ENCODE results near the gene EVC.

Gene EVC

GRCh38 chr4:5718411-5718810 lies 7.4 kb downstream of the EVC start:
- no peak for TF ChIP-seq USF1 (IDR thresholded peaks at IDR 0.05)
- no peak for TF ChIP-seq CEBPB (IDR thresholded peaks at IDR 0.05)
- no peak for TF ChIP-seq RAD21 (IDR thresholded peaks at IDR 0.05; ENCODE audit: low read depth)
- no peak for TF ChIP-seq EGR1 (IDR thresholded peaks at IDR 0.05)
- no peak for TF ChIP-seq MAX (IDR thresholded peaks at IDR 0.05)
- TF ChIP-seq NFIC (IDR thresholded peaks at IDR 0.05): no peak
- TF ChIP-seq REST (IDR thresholded peaks at IDR 0.05; ENCODE audit: low read depth): no peak
- TF ChIP-seq TEAD4 (IDR thresholded peaks at IDR 0.05): no peak
- no peak for TF ChIP-seq EP300 (IDR thresholded peaks at IDR 0.05; ENCODE audit: borderline replicate concordance)
- no peak for TF ChIP-seq ZBTB7A (IDR thresholded peaks at IDR 0.05; ENCODE audit: low read depth)

GRCh38 chr4:5719350-5720055 lies 8.5 kb downstream of the EVC start:
- TF ChIP-seq CREB1 (IDR thresholded peaks at IDR 0.05; ENCODE audit: low read depth): no peak
- TF ChIP-seq RAD21 (IDR thresholded peaks at IDR 0.05; ENCODE audit: low read depth): no peak
- TF ChIP-seq CEBPB (IDR thresholded peaks at IDR 0.05): no peak
- no peak for TF ChIP-seq USF1 (IDR thresholded peaks at IDR 0.05)
- no peak for TF ChIP-seq EP300 (IDR thresholded peaks at IDR 0.05; ENCODE audit: borderline replicate concordance)
- TF ChIP-seq NFIC (IDR thresholded peaks at IDR 0.05): no peak
- no peak for TF ChIP-seq REST (IDR thresholded peaks at IDR 0.05; ENCODE audit: low read depth)
- TF ChIP-seq EGR1 (IDR thresholded peaks at IDR 0.05): no peak
- no peak for TF ChIP-seq FOXM1 (IDR thresholded peaks at IDR 0.05; ENCODE audit: borderline replicate concordance, low read depth)
- no peak for TF ChIP-seq TCF12 (IDR thresholded peaks at IDR 0.05; ENCODE audit: low read depth)
- no peak for TF ChIP-seq MAX (IDR thresholded peaks at IDR 0.05)
- TF ChIP-seq TEAD4 (IDR thresholded peaks at IDR 0.05): no peak
- TF ChIP-seq YY1 (IDR thresholded peaks at IDR 0.05; ENCODE audit: low read depth): no peak
- no peak for TF ChIP-seq TAF1 (IDR thresholded peaks at IDR 0.05; ENCODE audit: low read depth)
- TF ChIP-seq ZBTB7A (IDR thresholded peaks at IDR 0.05; ENCODE audit: low read depth): no peak

GRCh38 chr4:5720157-5720850 lies 9.3 kb downstream of the EVC start:
- TF ChIP-seq ZBTB7A (IDR thresholded peaks at IDR 0.05; ENCODE audit: low read depth) (no peak), CEBPB (IDR thresholded peaks at IDR 0.05) (no peak), REST (IDR thresholded peaks at IDR 0.05; ENCODE audit: low read depth) (no peak), YY1 (IDR thresholded peaks at IDR 0.05; ENCODE audit: low read depth) (no peak), TAF1 (IDR thresholded peaks at IDR 0.05; ENCODE audit: low read depth) (no peak), CREB1 (IDR thresholded peaks at IDR 0.05; ENCODE audit: low read depth) (no peak), EP300 (IDR thresholded peaks at IDR 0.05; ENCODE audit: borderline replicate concordance) (no peak), RAD21 (IDR thresholded peaks at IDR 0.05; ENCODE audit: low read depth) (no peak), EGR1 (IDR thresholded peaks at IDR 0.05) (no peak), MAX (IDR thresholded peaks at IDR 0.05) (no peak), FOXM1 (IDR thresholded peaks at IDR 0.05; ENCODE audit: borderline replicate concordance, low read depth) (no peak), TCF12 (IDR thresholded peaks at IDR 0.05; ENCODE audit: low read depth) (no peak), USF1 (IDR thresholded peaks at IDR 0.05) (no peak), NFIC (IDR thresholded peaks at IDR 0.05) (no peak), TEAD4 (IDR thresholded peaks at IDR 0.05) (no peak)
